Right lobe of liver (tissue), 4 donors: Measurements from ENCODE around the gene CEP128.

Experiments used
- POLR2A ChIP-seq: fragments of 450-650 bp; IDR thresholded peaks from one replicate; pipeline ENCODE4 v1.6.1; 2017; ENCODE audit warnings: antibody characterized with exemption, mild to moderate bottlenecking
- TF ChIP-seq, protein P1 (sequence below), 4 donors: fragments of 200-600 bp in 3 of 4; fragments of 450-650 bp in 1 of 4; IDR thresholded peaks; one replicate each; pipeline versions ENCODE4 v1.5.1 to v1.8.0; 2016 to 2022; ENCODE audit warnings: antibody characterized with exemption in 4 of 4, mild to moderate bottlenecking in 2 of 4
- donor health status: DM: no; HTN: no; CAD: no.
- donor health status: DM: no; HTN: no; CAD: no.
- donor health status: DM: no; HTN: yes; CAD: no.

DNA sequence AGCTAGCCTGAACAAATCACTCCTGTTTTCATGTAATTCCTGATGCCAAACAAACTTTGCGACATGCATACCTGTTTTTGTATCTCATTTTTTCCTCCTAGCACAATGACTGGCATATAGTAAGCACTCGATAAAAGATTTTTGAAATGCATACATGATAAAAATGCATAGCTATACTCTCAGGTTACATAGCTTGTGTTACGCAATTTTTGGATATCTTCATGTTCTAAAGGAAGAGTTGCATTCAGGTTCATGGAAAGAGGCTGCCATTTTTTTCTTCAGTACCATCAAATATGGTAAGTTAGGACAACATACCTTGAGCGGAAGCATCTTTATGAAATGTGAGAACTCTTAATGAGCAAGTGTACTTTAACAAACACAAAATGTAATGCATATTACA, 445.4 kb downstream of the CEP128 start:
- no peak for TF ChIP-seq POLR2A
- TF ChIP-seq, protein P1, sequence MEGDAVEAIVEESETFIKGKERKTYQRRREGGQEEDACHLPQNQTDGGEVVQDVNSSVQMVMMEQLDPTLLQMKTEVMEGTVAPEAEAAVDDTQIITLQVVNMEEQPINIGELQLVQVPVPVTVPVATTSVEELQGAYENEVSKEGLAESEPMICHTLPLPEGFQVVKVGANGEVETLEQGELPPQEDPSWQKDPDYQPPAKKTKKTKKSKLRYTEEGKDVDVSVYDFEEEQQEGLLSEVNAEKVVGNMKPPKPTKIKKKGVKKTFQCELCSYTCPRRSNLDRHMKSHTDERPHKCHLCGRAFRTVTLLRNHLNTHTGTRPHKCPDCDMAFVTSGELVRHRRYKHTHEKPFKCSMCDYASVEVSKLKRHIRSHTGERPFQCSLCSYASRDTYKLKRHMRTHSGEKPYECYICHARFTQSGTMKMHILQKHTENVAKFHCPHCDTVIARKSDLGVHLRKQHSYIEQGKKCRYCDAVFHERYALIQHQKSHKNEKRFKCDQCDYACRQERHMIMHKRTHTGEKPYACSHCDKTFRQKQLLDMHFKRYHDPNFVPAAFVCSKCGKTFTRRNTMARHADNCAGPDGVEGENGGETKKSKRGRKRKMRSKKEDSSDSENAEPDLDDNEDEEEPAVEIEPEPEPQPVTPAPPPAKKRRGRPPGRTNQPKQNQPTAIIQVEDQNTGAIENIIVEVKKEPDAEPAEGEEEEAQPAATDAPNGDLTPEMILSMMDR (IDR thresholded peaks at IDR 0.05) = no peak
